ENCODE data around the gene ZSWIM6. TPM values are rescaled to one million over a fixed set of nuclear protein-coding genes. Genes with fewer than 3 reads are reported as not detected.

Gene ZSWIM6
- total and polyA plus RNA-seq, 2 experiments from 2014 or later, result 3.9 to 6.0 TPM

GRCh38 chr5:61491861-61492260 is 159.8 kb downstream of the ZSWIM6 start:
- Histone ChIP-seq H3K79me2 (replicated peaks; ENCODE audit: insufficient read depth) (no peaks in the 10 kb centered on the region), H3F3A (replicated peaks; ENCODE audit: low read depth) (no peaks in the 10 kb centered on the region), H3K9me2 (ENCODE audit: insufficient read depth) (no peaks in the 10 kb centered on the region), H3K4me2 (no peak overlapping the region), H3K27me3 (ENCODE audit: insufficient read depth) (no peaks in the 10 kb centered on the region), H3K27ac (ENCODE audit: low read depth) (no peak overlapping the region), H2AFZ (no peak overlapping the region), H3K36me3 (ENCODE audit: insufficient read depth) (no peaks in the 10 kb centered on the region), H3K4me3 (no peak overlapping the region), H4K20me1 (replicated peaks; ENCODE audit: insufficient read depth) (no peaks in the 10 kb centered on the region), H3K4me1 (ENCODE audit: insufficient read depth) (no peaks in the 10 kb centered on the region; the same call in 1 of the 2 replicates)
- H3K4me3 Mint-ChIP-seq, result no peak overlapping the region
- DNase-seq (ENCODE audit: low spot score) (no peak), ATAC-seq (no peak)
- no peaks in the 10 kb centered on the region for H3K27me3 Mint-ChIP-seq (ENCODE audit: insufficient read depth, low read depth, poor library complexity)
- H3K4me1 Mint-ChIP-seq, result peaks cover 8% of the 10 kb centered on the region; the same call in 2 of the 3 replicates
- TF ChIP-seq ZNF331 (CRISPR knock-in tag; IDR thresholded peaks at IDR 0.05; ENCODE audit: low read depth) (no peak), STAT1 (IDR thresholded peaks at IDR 0.05; ENCODE audit: unreplicated experiment) (no peak), EZH2 (IDR thresholded peaks at IDR 0.05; ENCODE audit: low read depth, unreplicated experiment) (no peak), ETS1 (IDR thresholded peaks at IDR 0.05) (no peak), CTCF (conservative IDR thresholded peaks at IDR 0.05; ENCODE audit: low read depth in 2 of 2) (no peak), ZNF114 (CRISPR knock-in tag; IDR thresholded peaks at IDR 0.05) (no peak), EZH2phosphoT487 (IDR thresholded peaks at IDR 0.05; ENCODE audit: unreplicated experiment) (no peak), POLR2AphosphoS5 (IDR thresholded peaks at IDR 0.05; ENCODE audit: low read depth) (no peak), JUNB (IDR thresholded peaks at IDR 0.05; ENCODE audit: unreplicated experiment) (no peak), CREB1 (CRISPR knock-in tag; IDR thresholded peaks at IDR 0.05; ENCODE audit: low read depth) (no peak), NANOG (IDR thresholded peaks at IDR 0.05; ENCODE audit: borderline replicate concordance) (no peak), ZNF462 (CRISPR knock-in tag; IDR thresholded peaks at IDR 0.05) (no peak), REST (IDR thresholded peaks at IDR 0.05; ENCODE audit: unreplicated experiment) (no peak)
- H3K36me3 Mint-ChIP-seq (ENCODE audit: low read depth), result no peaks in the 10 kb centered on the region
- H3K9me3 Mint-ChIP-seq, result no peaks in the 10 kb centered on the region
- no peak overlapping the region for H3K27ac Mint-ChIP-seq

All from GM23338 (cell line).